Heart left ventricle (tissue), 16 donors: Measurements from ENCODE around the gene LDHA. TPM values are rescaled to one million over a fixed set of nuclear protein-coding genes. Genes with fewer than 3 reads are reported as not detected.
"Not testable (repeated sequence)": the region's sequence is repeated elsewhere in the genome, so short reads cannot be mapped to it uniquely, and the experiment has no call there.

Source experiments
- ATAC-seq, 4 donors: fragments of 200-7000 bp; cut with Tn5 transposase; one replicate each; pipeline ENCODE4 v1.9.1; 2020 to 2022; ENCODE audit warnings: moderate library complexity in 4 of 4, mild to moderate bottlenecking in 3 of 4, moderate number of reproducible peaks in 1 of 4
- DNase-seq, 5 donors: peaks; one replicate each; pipeline ENCODE4 v3.0.0-alpha.2; 2020
- H3K27ac ChIP-seq, 12 donors: fragments of 200-600 bp; sonication (generic) in 4 of 12; one replicate each; pipeline versions ENCODE4 v1.5.0 to v1.8.0; 2016 to 2022; ENCODE audit warnings: mild to moderate bottlenecking in 2 of 12
- H3K27me3 ChIP-seq, 9 donors: fragments of 200-600 bp; sonication (generic) in 2 of 9; one replicate each; pipeline versions ENCODE4 v1.5.1 to v1.8.0; 2016 to 2022; ENCODE audit warnings: mild to moderate bottlenecking in 3 of 9
- H3K36me3 ChIP-seq, 9 donors: fragments of 200-600 bp; sonication (generic) in 2 of 9; one replicate each; pipeline versions ENCODE4 v1.5.0 to v1.8.0; 2018 to 2022; ENCODE audit warnings: mild to moderate bottlenecking in 2 of 9
- H3K4me1 ChIP-seq, 12 donors: fragments of 200-600 bp; sonication (generic) in 4 of 12; one replicate each; pipeline versions ENCODE4 v1.5.0 to v1.8.0; 2016 to 2022; ENCODE audit warnings: mild to moderate bottlenecking in 3 of 12
- H3K4me3 ChIP-seq, 12 donors: fragments of 200-600 bp; sonication (generic) in 4 of 12; one replicate each; pipeline versions ENCODE4 v1.5.0 to v1.8.0; 2017 to 2022; ENCODE audit warnings: mild to moderate bottlenecking in 9 of 12, moderate library complexity in 4 of 12
- H3K9me3 ChIP-seq, 12 donors: fragments of 200-600 bp; sonication (generic) in 4 of 12; one replicate each; pipeline versions ENCODE4 v1.5.0 to v1.8.0; 2016 to 2022; ENCODE audit warnings: mild to moderate bottlenecking in 1 of 12
- POLR2A ChIP-seq, 2 donors: fragments of 450-650 bp; IDR thresholded peaks; one replicate each; pipeline ENCODE4 v1.6.1; 2017; ENCODE audit warnings: antibody characterized with exemption in 2 of 2, mild to moderate bottlenecking in 2 of 2, moderate library complexity in 2 of 2
- WGBS, 4 donors: extraction: QIAGEN DNeasy Blood & Tissue Kit in 2 of 4; methylation state at CpG; one replicate each; pipeline versions ENCODE4 v1.1.5 to v1.1.7; 2013 to 2018; 5-methylcytosine and 5-hydroxymethylcytosine counted together
- intact Hi-C, 10 donors: fragments of 100-400 bp; cut with DNase I; formaldehyde crosslinking; loops; one replicate each; pipeline versions ENCODE4 v1.11.1 to v1.14.2; 2022
- polyA plus RNA-seq, 2 donors: library from polyadenylated mRNA; stranded (reverse); fragments of 200-250 nt; gene quantifications; one replicate each; pipeline ENCODE4 v1.2.3, GENCODE V29; 2013
- total RNA-seq, 9 donors: library from RNA; depleted of rRNA in 2 of 9; stranded (reverse); fragments of >200 nt in 2 of 9; fragmentation: NEBNext Ultra II Directional in 3 of 9; extraction: Animal tissue kit (Norgen Biotek cat#: 25700) in 3 of 9; gene quantifications; one replicate each; pipeline versions ENCODE4 v1.1.0 to v1.2.4, GENCODE V29; 2016 to 2023
- TF ChIP-seq, protein P1 (sequence below), 12 donors: fragments of 200-600 bp; sonication (generic) in 4 of 12; IDR thresholded peaks; one replicate each; pipeline versions ENCODE4 v1.5.0 to v1.8.0; 2018 to 2022; ENCODE audit warnings: antibody characterized with exemption in 12 of 12, mild to moderate bottlenecking in 5 of 12
- donor health status: ischemic (EF 13 %, LVEDD 7.1; RV severe dilation, severe dysfunction).
- donor health status: healthy with polysubstance abuse.
- donor health status: DM: no; HTN: yes; CAD: no.
- donor health status: DM: no; HTN: no; CAD: no.
- donor health status: ischemic (EF 25% LVEDD 6.9; RV normal size, moderate dysfunction).
- donor health status: ischemic (EF 25% LVEDD 5.7; RV mildly dilated, moderate dysfunction).
- donor health status: healthy.
- donor health status: DM: yes; HTN: yes; CAD: no.
- donor health status: ischemic (EF 35%, LVEDD 5.7; RV mildly dilated, moderate dysfunction).
- donor health status: nonischemic (EF 11% LVEDD 7.7; RV severe dilation, severe dysfunction).
- donor health status: DM: yes; HTN: yes; CAD: no.
- donor health status: PGD.
- donor health status: ischemic (EF 29% LVEDD 5.4; RV normal size, mild dysfunction).
- donor health status: nonischemic (EF 23%, LVEDD 6.1; RV moderate dilation, normal function).

LDHA gene
- total and polyA plus RNA-seq, 11 donors = 191 to 961 (median 322) TPM

DNA sequence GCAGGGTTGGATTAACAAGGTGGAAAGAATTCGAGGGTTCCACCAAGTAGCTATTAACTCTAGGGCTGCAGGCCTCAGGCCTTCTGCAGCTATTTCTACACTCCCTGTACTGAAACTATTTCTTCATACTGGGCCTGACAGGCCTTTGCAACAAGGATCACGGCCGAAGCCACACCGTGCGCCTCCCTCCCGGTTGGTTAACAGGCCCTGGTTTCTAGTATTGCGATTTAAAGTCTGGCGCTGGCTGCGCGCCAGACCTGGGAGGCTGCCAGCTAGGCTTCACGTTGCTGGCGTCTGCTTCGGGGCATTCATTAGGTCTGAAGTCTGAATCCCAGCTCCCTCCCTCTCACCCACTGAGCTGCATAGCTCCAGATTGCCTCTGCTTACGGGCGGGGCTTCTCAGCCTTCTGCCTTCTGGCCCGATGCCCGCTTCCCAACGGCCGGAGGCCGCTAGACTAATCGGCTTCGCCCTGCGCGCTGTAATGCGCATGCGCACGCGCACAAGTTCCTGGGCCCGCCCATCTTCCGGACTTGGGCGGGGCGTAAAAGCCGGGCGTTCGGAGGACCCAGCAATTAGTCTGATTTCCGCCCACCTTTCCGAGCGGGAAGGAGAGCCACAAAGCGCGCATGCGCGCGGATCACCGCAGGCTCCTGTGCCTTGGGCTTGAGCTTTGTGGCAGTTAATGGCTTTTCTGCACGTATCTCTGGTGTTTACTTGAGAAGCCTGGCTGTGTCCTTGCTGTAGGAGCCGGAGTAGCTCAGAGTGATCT lies 1.6 kb downstream of the LDHA start:
- peak; percentile 98 to 100 (median 99) for DNase-seq
- H3K4me3 ChIP-seq = peak overlapping the region; percentile 61 to 98 (median 86)
- intact Hi-C loops = loop anchor here (1.0 to 10.0 kb wide), 8 partner anchors 13 to 131 kb away; partner anchors contain the start of genes GTF2H1 (in 9 of the 10), HPS5 (in 9 of the 10) and TSG101 (in 5 of the 10)
- peaks cover 2 to 28% (median 12%) of the 10 kb centered on the region in 12 donors for H3K4me1 ChIP-seq
- peak; percentile 88 to 97 (median 94) for ATAC-seq
- WGBS, 4 donors = 0% methylated on average over 16 to 46 of the region's 46 CpGs
- H3K27me3 ChIP-seq = no peaks in the 10 kb centered on the region
- H3K36me3 ChIP-seq = peaks cover 5 to 46% (median 41%) of the 10 kb centered on the region in 9 donors
- H3K9me3 ChIP-seq = no peaks in the 10 kb centered on the region
- H3K27ac ChIP-seq = peak overlapping the region; percentile 84 to 99 (median 96)
- TF ChIP-seq, protein P1, sequence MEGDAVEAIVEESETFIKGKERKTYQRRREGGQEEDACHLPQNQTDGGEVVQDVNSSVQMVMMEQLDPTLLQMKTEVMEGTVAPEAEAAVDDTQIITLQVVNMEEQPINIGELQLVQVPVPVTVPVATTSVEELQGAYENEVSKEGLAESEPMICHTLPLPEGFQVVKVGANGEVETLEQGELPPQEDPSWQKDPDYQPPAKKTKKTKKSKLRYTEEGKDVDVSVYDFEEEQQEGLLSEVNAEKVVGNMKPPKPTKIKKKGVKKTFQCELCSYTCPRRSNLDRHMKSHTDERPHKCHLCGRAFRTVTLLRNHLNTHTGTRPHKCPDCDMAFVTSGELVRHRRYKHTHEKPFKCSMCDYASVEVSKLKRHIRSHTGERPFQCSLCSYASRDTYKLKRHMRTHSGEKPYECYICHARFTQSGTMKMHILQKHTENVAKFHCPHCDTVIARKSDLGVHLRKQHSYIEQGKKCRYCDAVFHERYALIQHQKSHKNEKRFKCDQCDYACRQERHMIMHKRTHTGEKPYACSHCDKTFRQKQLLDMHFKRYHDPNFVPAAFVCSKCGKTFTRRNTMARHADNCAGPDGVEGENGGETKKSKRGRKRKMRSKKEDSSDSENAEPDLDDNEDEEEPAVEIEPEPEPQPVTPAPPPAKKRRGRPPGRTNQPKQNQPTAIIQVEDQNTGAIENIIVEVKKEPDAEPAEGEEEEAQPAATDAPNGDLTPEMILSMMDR (IDR thresholded peaks at IDR 0.05) = no peak
- peak in 1 of 2 donors; percentile 79 for TF ChIP-seq POLR2A (IDR thresholded peaks at IDR 0.05)

DNA sequence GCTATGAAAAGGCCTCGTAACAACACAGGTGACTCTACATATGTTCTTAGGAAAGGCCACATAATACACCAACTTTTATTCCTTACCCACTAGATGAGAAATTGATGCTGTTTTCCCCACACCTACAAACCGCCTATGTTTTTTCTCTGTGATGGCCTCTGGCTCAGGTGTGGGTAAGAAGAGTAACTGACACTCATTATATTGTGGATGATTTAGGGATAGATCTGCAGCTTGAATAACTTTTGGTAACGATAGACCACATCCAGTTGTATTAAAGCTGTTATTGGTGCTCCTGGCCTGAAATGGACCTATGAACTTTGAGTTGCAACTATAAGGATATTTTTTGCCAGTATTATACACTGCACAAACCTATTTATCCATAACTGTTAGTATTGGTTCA lies 3.6 kb downstream of the LDHA start:
- no peak for ATAC-seq
- WGBS, 4 donors = 92 to 97% (median 94%) methylated on average over 3 of the region's 3 CpGs
- Histone ChIP-seq H3K27me3 (no peaks in the 10 kb centered on the region), H3K36me3 (peaks cover 5 to 66% (median 61%) of the 10 kb centered on the region in 9 donors), H3K4me1 (peaks cover 2 to 28% (median 12%) of the 10 kb centered on the region in 12 donors), H3K4me3 (no peak overlapping the region), H3K9me3 (no peaks in the 10 kb centered on the region), H3K27ac (no peak overlapping the region)
- no peak for TF ChIP-seq POLR2A (IDR thresholded peaks at IDR 0.05)
- TF ChIP-seq, protein P1 (IDR thresholded peaks at IDR 0.05) = no peak
- intact Hi-C loops = loop anchor here in 8 of 10 donors (5.0 to 10.0 kb wide), 4 partner anchors 73 to 129 kb away; partner anchors contain the start of genes GTF2H1 (in 4 of the 8), HPS5 (in 4 of the 8) and TSG101 (in 4 of the 8)
- DNase-seq = no peak

DNA sequence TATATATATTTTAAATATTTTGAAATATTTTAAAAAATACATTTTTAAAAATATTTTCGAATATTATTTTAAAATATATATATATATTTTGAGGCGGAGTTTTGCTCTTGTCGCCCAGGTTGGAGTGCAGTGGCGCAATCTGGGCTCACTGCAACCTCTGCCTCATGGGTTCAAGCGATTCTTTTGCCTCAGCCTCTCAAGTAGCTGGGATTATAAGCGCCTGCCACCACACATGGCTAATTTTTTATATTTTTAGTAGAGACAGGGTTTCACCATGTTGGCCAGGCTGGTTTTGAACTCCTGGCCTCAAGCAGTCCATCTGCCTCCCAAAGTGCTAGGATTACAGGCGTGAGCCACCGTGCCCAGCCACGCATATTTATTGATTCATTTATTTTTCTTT lies 6.7 kb downstream of the LDHA start:
- intact Hi-C loops = loop anchor here in 2 of 10 donors (5.0 to 10.0 kb wide), 2 partner anchors 81 to 114 kb away; no protein-coding TSS in a partner anchor
- not testable (repeated sequence) for H3K9me3 ChIP-seq, H3K27me3 ChIP-seq, H3K4me3 ChIP-seq, ATAC-seq, H3K27ac ChIP-seq, DNase-seq
- Histone ChIP-seq H3K4me1 (peaks cover 0 to 16% (median 5%) of the 10 kb centered on the region in 12 donors), H3K36me3 (peaks cover 14 to 98% (median 93%) of the 10 kb centered on the region in 9 donors)
- WGBS, 4 donors = 95 to 97% (median 95%) methylated on average over 9 of the region's 9 CpGs

DNA sequence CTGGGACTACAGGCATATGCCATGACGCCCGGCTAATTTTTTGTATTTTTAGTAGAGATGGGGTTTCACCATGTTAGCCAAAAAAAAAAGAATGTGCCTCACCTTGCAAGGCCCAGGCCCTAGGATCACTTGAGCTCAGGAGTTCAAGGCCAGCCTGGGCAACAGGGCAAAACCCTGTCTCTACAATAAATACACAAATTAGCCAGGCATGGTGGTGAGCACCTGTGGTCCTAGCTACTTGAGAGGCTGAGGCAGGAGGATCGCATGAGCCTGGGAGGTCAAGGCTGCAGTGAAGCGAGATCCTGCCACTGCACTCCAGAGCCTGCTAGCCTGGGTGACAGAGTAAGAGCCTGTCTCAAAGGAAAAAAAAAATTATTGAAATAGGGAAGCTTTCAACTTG lies 9.7 kb downstream of the LDHA start:
- H3K4me1 ChIP-seq = no peaks in the 10 kb centered on the region
- H3K36me3 ChIP-seq = peaks cover 14 to 100% (median 100%) of the 10 kb centered on the region in 9 donors
- no peak overlapping the region for H3K27ac ChIP-seq
- ATAC-seq (no peak), DNase-seq (no peak)
- H3K27me3 ChIP-seq = no peaks in the 10 kb centered on the region
- intact Hi-C loops = loop anchor here in 2 of 10 donors (5.0 to 10.0 kb wide), 2 partner anchors 78 to 111 kb away; no protein-coding TSS in a partner anchor
- H3K4me3 ChIP-seq = no peak overlapping the region
- WGBS, 4 donors = 93 to 97% (median 95%) methylated on average over 4 of the region's 4 CpGs
- no peak for TF ChIP-seq POLR2A (IDR thresholded peaks at IDR 0.05)
- TF ChIP-seq, protein P1 (IDR thresholded peaks at IDR 0.05) = no peak
- no peaks in the 10 kb centered on the region for H3K9me3 ChIP-seq

DNA sequence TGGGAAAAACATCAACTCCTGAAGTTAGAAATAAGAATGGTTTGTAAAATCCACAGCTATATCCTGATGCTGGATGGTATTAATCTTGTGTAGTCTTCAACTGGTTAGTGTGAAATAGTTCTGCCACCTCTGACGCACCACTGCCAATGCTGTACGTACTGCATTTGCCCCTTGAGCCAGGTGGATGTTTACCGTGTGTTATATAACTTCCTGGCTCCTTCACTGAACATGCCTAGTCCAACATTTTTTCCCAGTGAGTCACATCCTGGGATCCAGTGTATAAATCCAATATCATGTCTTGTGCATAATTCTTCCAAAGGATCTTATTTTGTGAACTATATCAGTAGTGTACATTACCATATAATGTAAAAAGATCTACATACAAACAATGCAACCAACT lies 13.0 kb downstream of the LDHA start:
- not testable (repeated sequence) for H3K27me3 ChIP-seq, H3K4me1 ChIP-seq, H3K4me3 ChIP-seq, ATAC-seq, DNase-seq, H3K9me3 ChIP-seq
- intact Hi-C loops = loop anchor here in 1 of 10 donors (10.0 kb wide), 1 partner anchor 107 kb away; no protein-coding TSS in a partner anchor
- Histone ChIP-seq H3K27ac (peak overlapping the region in 1 of 12 donors; percentile 12), H3K36me3 (peaks cover 8 to 69% (median 66%) of the 10 kb centered on the region in 9 donors)
- 48 to 61% (median 52%) methylated on average over 3 of the region's 3 CpGs for WGBS, 4 donors
